Measurements from ENCODE around the gene FOSL2.

GRCh38 chr2:28350196-28350595 lies 42.5 kb upstream of the FOSL2 start:
- TF ChIP-seq CTCF (IDR thresholded peaks at IDR 0.05) = no peak
- TF ChIP-seq POLR2A (IDR thresholded peaks at IDR 0.05) = no peak

Measured in Peyer's patch (tissue), 4 donors.